ENCODE results near the gene SSBP4.

- TF ChIP-seq, protein P1, sequence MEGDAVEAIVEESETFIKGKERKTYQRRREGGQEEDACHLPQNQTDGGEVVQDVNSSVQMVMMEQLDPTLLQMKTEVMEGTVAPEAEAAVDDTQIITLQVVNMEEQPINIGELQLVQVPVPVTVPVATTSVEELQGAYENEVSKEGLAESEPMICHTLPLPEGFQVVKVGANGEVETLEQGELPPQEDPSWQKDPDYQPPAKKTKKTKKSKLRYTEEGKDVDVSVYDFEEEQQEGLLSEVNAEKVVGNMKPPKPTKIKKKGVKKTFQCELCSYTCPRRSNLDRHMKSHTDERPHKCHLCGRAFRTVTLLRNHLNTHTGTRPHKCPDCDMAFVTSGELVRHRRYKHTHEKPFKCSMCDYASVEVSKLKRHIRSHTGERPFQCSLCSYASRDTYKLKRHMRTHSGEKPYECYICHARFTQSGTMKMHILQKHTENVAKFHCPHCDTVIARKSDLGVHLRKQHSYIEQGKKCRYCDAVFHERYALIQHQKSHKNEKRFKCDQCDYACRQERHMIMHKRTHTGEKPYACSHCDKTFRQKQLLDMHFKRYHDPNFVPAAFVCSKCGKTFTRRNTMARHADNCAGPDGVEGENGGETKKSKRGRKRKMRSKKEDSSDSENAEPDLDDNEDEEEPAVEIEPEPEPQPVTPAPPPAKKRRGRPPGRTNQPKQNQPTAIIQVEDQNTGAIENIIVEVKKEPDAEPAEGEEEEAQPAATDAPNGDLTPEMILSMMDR (IDR thresholded peaks at IDR 0.05; ENCODE audit: low read depth, low read length, missing input control), result no peak
- TF ChIP-seq RAD21 (IDR thresholded peaks at IDR 0.05) (no peak), YY1 (IDR thresholded peaks at IDR 0.05) (no peak), GABPA (IDR thresholded peaks at IDR 0.05 in 1 of 2, conservative IDR thresholded peaks at IDR 0.05 in 1 of 2) (no peak)
Observed at GRCh38 chr19:18456279-18456678, 37.1 kb downstream of the SSBP4 start.
